GM18511 (cell line): ENCODE measurements around the gene SDCCAG8.
A peak's percentile ranks its signal among the peaks of the same experiment; 100 is the strongest.

Source experiments
- ATAC-seq: cut with Tn5 transposase; IDR thresholded peaks from one replicate; pipeline ENCODE4 v1.9.1; 2021; ENCODE audit warnings: mild to moderate bottlenecking, moderate library complexity; ENCODE audit not compliant: unreplicated experiment

The SDCCAG8 gene

GRCh38 chr1:243280571-243281129 lies 24.8 kb downstream of the SDCCAG8 start:
- ATAC-seq: no peak

GRCh38 chr1:243281672-243282071 lies 25.8 kb downstream of the SDCCAG8 start:
- no peak for ATAC-seq

GRCh38 chr1:243286409-243287122 lies 30.7 kb downstream of the SDCCAG8 start:
- ATAC-seq: no peak

DNA sequence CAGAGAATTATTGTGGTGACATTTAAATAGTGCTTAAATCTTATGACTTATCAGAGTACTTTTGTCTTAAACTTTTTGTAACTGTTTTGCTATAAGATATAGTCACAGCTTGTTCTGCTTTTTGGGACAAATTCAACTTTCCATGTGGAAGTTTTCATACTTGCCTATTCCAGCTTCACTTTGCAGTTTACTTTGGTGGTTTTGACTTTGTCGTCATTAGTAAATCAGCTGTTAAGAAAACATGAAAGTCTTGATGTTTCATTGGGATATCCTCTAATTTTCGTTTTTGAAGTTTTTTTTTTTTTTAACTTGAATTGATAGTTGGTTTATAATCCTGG lies 31.3 kb downstream of the SDCCAG8 start:
- no peak for ATAC-seq

GRCh38 chr1:243287652-243288051 lies 31.8 kb downstream of the SDCCAG8 start:
- peak; percentile 95 for ATAC-seq

DNA sequence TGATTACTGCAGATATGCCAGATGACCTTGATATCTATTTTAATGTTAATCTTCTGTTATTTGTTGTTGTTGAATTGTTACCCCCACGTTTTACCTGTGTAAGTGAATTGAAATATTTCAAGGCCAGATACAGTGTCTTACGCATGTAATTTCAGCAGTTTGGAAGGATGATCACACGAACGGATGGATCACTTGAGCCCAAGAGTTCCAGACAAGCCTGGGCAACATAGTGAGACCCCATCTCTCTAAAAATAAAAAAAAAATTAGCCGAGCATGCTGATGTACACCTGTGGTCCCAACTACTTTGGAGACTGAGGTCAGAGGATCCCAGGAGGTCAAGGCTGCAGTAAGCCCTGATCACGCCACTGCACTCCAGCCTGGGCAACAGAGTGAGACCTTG lies 32.2 kb downstream of the SDCCAG8 start:
- no peak for ATAC-seq

GRCh38 chr1:243291292-243291691 lies 35.5 kb downstream of the SDCCAG8 start:
- ATAC-seq: no peak

DNA sequence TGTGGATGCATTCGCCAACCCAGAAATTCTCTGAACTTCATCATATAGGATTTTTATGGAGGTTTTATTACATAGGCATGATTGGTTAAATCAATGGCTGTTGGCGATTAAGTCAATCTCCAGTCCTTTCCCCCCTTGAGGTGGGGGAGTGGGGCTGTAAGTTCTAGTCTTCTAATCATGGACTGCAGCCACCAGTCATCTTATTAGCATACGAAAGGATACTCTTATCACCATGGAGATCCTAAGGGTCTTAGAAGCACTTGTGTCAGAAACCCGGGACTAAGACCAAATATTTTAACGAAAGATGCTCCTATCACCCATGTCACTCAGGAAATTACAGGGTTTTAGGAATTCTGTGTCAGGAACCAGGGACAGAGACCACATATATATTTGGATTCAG lies 36.3 kb downstream of the SDCCAG8 start:
- no peak for ATAC-seq

DNA sequence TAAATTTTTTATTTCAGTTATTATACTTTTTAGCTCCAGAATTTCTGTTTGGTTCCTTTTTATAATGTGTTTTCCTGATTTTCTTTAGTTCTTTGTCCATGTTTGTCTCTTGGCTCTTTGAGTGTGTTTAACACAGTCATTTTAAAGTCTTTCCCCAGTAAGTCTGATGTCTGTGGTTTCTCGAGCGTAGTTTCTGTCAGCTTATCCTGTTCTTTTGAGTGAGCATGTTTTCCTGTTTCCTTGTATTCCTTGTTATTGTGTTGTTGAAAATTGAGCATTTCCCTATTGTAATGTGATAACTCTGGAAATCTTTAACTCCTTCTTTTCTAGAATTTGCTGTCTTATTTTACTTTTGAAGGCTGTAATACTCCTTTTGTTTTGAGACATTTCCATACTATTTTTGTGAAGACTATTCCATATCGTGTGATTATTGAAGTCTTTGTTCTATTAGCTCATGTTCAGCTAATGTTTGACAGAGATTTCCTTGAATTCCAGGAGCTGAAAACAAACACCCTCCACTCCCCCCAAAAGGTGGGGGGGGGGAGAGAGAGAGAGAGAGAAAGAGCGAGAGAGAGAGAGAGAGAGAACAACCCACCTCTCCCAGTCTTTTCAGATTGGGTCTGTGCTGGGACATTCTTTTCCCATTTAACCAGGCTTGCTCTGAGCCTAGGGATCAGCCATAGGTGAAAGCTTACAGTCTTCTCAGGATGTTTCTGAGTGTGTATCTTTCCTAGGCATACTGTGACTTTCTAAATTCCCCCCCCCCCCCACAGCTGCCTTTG lies 38.3 kb downstream of the SDCCAG8 start:
- ATAC-seq: no peak

DNA sequence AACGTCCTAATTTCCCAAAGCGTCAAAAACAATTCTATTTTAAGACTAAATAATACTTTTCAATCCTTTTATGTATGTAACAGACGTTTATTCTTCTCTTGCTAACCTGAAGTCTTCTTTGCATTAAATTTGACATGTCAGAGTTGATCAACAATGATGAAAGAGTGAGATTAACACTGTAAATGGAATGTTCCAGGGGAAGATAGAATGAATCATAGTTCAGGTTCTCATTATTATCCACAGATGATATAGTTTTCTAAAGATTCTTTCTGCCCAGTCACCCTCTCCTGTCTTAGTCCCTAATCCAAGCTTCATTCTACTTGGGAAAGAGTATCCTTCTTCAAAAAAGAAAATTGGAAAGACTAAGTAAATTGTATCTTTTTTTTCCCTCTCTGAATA lies 38.9 kb downstream of the SDCCAG8 start:
- no peak for ATAC-seq

- ATAC-seq: no peak
Measured at GRCh38 chr1:243299069-243299468, 43.2 kb downstream of the SDCCAG8 start.

DNA sequence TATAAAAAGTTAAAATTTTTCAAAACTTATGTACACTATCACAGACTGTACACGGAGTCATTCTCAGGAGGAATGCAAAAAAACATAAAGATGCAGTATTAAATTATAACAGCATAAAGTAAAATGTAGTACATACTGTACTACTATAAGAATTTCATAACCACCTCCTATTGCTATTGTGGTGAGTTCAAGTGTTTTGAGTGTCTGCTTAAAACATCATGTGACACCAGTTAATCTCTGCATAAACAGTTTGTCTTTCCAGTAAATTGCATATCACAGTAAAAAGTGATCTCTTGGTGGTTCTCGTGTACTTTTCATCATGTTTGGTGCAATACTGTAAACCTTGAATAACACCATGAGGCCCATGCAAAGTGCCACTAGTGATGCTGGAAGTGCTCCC lies 45.2 kb downstream of the SDCCAG8 start:
- no peak for ATAC-seq

GRCh38 chr1:243311809-243312208 lies 56.0 kb downstream of the SDCCAG8 start:
- no peak for ATAC-seq

GRCh38 chr1:243312952-243313634 lies 57.3 kb downstream of the SDCCAG8 start:
- ATAC-seq: peak; percentile 39

DNA sequence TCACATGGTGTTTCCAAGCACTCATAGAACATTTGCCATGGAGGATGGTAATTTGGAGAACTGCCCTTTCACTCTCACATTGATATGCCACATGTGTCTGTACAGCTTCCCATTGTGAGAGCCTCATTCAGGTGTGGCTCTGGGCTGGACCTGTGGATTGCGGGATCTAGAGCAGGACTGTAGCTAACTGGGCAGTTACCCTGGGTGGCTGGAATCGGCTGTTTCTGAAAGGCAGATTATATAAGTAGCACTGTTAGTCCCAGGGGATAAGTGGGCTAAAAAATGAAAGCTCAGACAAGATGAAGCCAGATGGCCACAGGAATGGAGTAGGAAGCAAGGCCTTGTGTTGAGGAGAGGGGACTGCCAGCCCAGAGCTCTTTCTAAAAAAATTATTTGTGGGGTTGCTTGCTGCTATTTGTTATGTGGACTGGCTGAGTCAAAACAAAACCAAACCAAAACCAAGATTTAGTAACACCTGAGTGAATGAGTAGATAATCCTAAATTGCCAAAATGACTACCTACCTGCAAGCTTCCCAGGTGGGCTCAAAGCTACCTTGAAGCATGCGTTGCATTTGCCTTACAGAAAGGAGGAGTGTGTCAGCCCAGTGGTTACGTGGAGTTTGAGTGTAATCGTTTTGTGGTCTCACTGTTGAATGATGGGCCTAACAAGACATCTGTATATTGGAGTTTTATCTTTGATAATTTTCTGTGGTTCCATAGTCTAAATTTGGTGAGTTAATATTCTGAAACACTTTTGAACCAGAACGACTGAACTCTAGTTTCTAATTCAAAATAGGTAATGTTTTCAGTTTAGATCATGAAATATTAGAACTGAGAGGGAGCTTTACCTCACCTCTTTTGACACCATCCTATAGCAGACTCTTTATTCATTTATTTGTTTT lies 58.0 kb downstream of the SDCCAG8 start:
- peak; percentile 77 for ATAC-seq

- no peak for ATAC-seq
Measured at GRCh38 chr1:243315455-243315854, 59.6 kb downstream of the SDCCAG8 start.

- ATAC-seq: no peak
Measured at GRCh38 chr1:243315893-243316292, 60.1 kb downstream of the SDCCAG8 start.

DNA sequence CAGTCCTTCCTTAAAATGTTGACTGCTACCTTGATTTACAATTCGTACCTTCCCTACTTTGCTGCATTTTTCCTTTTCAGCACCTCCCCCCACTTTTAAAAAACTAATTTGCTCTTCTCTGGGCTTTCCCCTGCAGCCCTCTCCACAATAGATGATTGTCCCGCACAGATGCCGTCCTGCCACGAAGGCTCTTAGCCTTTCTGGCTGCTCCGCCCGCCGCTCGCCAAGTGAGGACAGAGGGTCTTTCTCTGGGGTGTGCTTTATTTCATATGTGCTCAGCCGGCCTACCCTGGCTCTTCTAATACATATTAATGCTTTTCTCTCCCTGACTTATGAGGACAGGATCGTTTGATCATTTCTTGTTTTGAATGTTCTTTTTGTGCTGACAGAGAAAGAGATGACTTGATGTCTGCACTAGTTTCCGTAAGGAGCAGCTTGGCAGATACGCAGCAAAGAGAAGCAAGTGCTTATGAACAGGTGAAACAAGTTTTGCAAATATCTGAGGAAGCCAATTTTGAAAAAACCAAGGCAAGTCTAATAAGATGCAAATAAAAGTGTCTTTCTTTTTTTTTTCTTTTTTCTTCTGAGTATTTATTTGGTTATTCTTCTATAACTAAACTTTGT lies 60.6 kb downstream of the SDCCAG8 start:
- no peak for ATAC-seq

DNA sequence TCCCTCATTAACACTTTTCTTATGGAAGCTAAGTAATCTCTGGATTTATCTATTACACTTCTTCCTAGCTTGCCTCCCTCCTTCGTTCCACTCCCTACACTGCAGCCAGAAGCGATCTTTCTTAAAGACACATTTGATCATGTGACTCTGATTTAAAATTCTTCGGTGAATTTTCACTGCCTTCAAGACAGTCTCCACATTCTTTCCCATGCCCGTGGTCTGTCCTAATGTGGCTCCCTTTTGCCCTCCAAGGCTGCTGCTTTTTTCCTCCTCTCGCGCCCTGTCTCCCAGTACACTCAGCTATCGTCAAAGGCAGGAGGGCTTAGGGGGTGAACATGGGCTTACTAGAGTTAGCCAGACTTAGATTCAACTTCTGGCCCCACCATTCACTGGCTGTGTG lies 64.4 kb downstream of the SDCCAG8 start:
- ATAC-seq: no peak

DNA sequence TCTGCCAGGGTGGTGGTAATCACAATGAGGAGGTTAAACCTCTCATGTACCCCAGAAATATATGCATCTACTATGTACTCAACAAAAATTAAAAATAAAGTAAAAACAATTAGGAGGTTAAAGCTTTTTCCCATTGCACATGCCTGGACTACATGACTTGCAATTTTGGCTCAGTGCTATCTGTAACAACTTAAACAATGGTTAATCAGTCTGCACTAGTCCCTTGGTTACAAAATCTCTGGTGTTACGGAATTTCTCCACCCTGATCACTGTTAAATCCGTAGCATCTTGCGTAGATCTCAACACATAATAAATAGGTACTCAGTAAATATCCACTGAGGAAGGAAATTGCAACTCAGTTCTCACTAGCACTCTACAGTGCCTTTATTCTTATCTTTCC lies 66.5 kb downstream of the SDCCAG8 start:
- ATAC-seq: no peak
